Aorta (tissue), 5 donors: ENCODE data around the gene DRGX. TPM values are rescaled to one million over a fixed set of nuclear protein-coding genes. Genes with fewer than 3 reads are reported as not detected.

Experiments used
- ATAC-seq: fragments of 200-7000 bp; cut with Tn5 transposase; one replicate; pipeline ENCODE4 v1.9.1; 2022; ENCODE audit warnings: moderate library complexity; ENCODE audit not compliant: low FRiP score
- DNase-seq, 2 donors: peaks; one replicate each; pipeline ENCODE4 v3.0.0-alpha.2; 2020
- H3K27ac ChIP-seq, 2 donors: one replicate each; pipeline ENCODE4 v1.5.1; 2013; ENCODE audit warnings: low read length in 2 of 2, mild to moderate bottlenecking in 2 of 2, moderate library complexity in 2 of 2, control low read depth in 1 of 2, inconsistent platforms in 1 of 2, low read depth in 1 of 2
- H3K27me3 ChIP-seq, 2 donors: one replicate each; pipeline ENCODE4 v1.6.1; 2013; ENCODE audit warnings: control low read depth in 1 of 2, low read length in 1 of 2, mild to moderate bottlenecking in 1 of 2, moderate library complexity in 1 of 2; ENCODE audit not compliant: insufficient read depth in 2 of 2, control insufficient read depth in 1 of 2
- H3K36me3 ChIP-seq, 2 donors: one replicate each; pipeline ENCODE4 v1.6.1; 2013; ENCODE audit warnings: control low read depth in 1 of 2, low read length in 1 of 2, mild to moderate bottlenecking in 1 of 2; ENCODE audit not compliant: insufficient read depth in 2 of 2, control insufficient read depth in 1 of 2
- H3K4me1 ChIP-seq, 2 donors: one replicate each; pipeline ENCODE4 v1.6.1; 2013; ENCODE audit warnings: low read length in 2 of 2, control low read depth in 1 of 2, mild to moderate bottlenecking in 1 of 2, moderate library complexity in 1 of 2; ENCODE audit not compliant: insufficient read depth in 2 of 2, control insufficient read depth in 1 of 2
- H3K4me3 ChIP-seq, 2 donors: one replicate each; pipeline ENCODE4 v1.5.1; 2013; ENCODE audit warnings: low read length in 2 of 2, control low read depth in 1 of 2, mild to moderate bottlenecking in 1 of 2
- H3K9me3 ChIP-seq: one replicate; pipeline ENCODE4 v1.6.1; 2013; ENCODE audit warnings: mild to moderate bottlenecking, low read length; ENCODE audit not compliant: control insufficient read depth
- WGBS, 2 donors: extraction: QIAGEN DNeasy Blood & Tissue Kit; methylation state at CpG; one replicate each; pipeline ENCODE4 v1.1.7; 2013; 5-methylcytosine and 5-hydroxymethylcytosine counted together
- intact Hi-C, 2 donors: fragments of 100-400 bp; cut with DNase I; formaldehyde crosslinking; loops; one replicate each; pipeline versions ENCODE4 v1.14.2 to v1.15.0; 2022
- polyA plus RNA-seq, 2 donors: library from polyadenylated mRNA; stranded (reverse); fragments of 200-250 nt; gene quantifications; one replicate each; pipeline ENCODE4 v1.2.3, GENCODE V29; 2013
- total RNA-seq, 2 donors: library from RNA; stranded (reverse); fragmentation: NEBNext Ultra II Directional; extraction: Animal tissue kit (Norgen Biotek cat#: 25700); gene quantifications; one replicate each; pipeline ENCODE4 v1.2.1, GENCODE V29; 2021
- donor health status: healthy with polysubstance abuse.
- donor health status: Bipolar disorder and iron deficiency.
- donor health status: DM: no; HTN: no; CAD: no.
- donor health status: DM: no; HTN: no; CAD: no.
- donor health status: DM: yes; HTN: yes; CAD: no.

DRGX gene
- total and polyA plus RNA-seq, 4 donors = not detected

DNA sequence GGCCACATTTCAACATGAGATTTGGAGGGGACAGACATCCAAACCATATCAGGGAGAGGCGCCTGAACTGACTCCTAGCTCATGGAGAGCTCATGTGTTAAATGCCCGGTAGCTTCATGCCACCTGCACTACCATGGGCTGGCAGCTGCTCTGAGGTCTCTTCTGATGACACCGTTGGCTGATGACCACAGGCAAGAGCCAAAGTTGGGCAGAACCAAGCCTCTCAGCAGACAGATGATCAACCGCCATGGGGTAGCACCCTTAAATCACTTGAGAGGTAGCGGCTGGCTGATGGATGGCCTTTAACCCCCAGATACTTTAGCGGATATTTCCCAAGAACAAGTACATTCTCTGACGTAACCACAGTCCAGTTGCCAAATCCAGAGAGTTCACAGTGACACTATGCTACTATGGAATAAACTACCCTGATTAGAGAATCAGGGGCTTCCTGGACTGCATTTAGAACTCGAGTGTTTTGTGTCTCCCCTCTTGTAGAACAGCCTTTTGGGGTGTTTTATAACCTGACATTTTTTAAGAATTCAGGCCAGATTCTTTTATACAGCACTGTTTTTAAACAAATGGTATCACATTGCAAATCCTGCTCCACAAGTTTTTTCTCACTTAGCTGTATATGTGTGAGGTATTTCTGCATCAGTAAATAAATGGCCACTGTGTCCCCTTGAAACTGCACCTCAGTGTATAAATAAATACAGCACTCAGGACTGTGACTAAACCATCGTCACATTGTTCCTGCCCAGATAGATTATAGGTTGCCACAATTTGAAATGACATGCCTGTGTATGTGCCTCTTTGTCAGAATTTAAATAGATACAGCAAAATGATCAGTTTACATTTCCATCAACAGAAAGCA lies 30.8 kb upstream of the DRGX start:
- Histone ChIP-seq H3K27me3 (no peaks in the 10 kb centered on the region), H3K36me3 (no peaks in the 10 kb centered on the region), H3K27ac (no peak overlapping the region), H3K4me1 (no peaks in the 10 kb centered on the region), H3K4me3 (no peak overlapping the region), H3K9me3 (peaks cover 3% of the 10 kb centered on the region)
- DNase-seq (no peak), ATAC-seq (no peak)
- WGBS, 2 donors = 78 to 82% methylated on average over 9 of the region's 9 CpGs
- intact Hi-C loops = no loop called here

DNA sequence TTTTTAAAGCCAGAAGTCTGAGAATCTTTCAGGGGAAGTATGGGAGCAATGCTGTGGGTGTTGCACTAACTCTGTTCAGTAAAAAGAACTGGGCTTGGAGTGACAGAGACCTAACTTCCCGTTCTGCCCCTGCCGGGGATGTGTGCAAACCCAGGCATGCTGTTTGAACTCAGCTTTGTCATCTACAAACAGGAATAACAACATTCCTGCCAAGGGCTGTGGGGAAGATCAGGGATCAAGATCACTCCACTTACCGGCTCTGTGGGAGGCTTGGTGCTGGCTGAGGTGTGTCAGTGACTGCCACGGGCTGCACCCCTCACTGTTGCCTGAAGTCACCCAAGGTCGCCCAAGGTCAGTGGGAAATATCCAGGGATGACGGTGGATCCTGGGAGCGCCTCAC lies 23.1 kb upstream of the DRGX start:
- Histone ChIP-seq H3K4me1 (no peaks in the 10 kb centered on the region), H3K36me3 (no peaks in the 10 kb centered on the region), H3K4me3 (no peak overlapping the region), H3K27ac (no peak overlapping the region), H3K27me3 (no peaks in the 10 kb centered on the region), H3K9me3 (no peaks in the 10 kb centered on the region)
- ATAC-seq (no peak), DNase-seq (no peak)
- 67 to 71% methylated on average over 7 of the region's 7 CpGs for WGBS, 2 donors
- intact Hi-C loops = no loop called here

DNA sequence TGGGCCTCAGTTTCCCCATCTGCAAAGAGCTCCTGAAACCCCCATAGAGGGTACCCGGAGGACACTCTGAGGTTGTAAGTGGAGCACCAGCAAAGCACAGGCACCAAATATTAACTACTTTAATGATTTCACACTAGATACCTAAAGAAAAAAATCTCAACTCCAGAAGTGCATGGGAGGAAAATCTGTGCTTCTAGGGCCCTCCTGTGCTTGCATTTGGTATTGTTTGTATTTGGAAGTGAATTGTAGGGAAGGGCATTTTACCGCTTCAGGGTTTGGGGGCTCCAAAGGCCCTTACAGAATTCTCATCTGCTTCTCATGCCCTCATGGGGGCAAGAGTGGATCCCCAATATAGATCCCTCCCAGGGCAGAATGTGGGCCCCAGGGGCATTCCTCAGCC lies 22.4 kb upstream of the DRGX start:
- Histone ChIP-seq H3K4me3 (no peak overlapping the region), H3K27ac (no peak overlapping the region), H3K4me1 (no peaks in the 10 kb centered on the region), H3K27me3 (no peaks in the 10 kb centered on the region), H3K9me3 (no peaks in the 10 kb centered on the region), H3K36me3 (no peaks in the 10 kb centered on the region)
- WGBS, 2 donors = 93 to 96% methylated on average over 2 of the region's 2 CpGs
- DNase-seq (no peak), ATAC-seq (no peak)
- intact Hi-C loops = no loop called here

DNA sequence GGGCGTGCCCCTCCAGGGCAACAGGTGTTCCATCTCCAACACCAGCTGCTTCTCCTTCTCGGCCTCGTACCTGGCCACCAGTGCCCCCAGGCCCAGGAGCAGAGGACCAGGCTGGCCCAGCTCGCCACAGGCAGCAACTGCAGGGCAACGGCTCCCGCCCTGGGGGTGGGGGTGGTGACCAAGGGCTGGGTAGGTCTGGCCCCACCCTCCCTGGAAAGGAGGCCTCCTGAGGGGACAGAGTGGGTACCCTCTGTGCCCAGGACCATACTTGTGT lies 22.1 kb upstream of the DRGX start:
- no peaks in the 10 kb centered on the region for H3K36me3 ChIP-seq
- H3K4me3 ChIP-seq = no peak overlapping the region
- H3K27me3 ChIP-seq = no peaks in the 10 kb centered on the region
- 86 to 88% methylated on average over 6 of the region's 6 CpGs for WGBS, 2 donors
- DNase-seq = no peak
- intact Hi-C loops = no loop called here
- H3K9me3 ChIP-seq = no peaks in the 10 kb centered on the region
- no peak for ATAC-seq
- no peaks in the 10 kb centered on the region for H3K4me1 ChIP-seq
- H3K27ac ChIP-seq = no peak overlapping the region

DNA sequence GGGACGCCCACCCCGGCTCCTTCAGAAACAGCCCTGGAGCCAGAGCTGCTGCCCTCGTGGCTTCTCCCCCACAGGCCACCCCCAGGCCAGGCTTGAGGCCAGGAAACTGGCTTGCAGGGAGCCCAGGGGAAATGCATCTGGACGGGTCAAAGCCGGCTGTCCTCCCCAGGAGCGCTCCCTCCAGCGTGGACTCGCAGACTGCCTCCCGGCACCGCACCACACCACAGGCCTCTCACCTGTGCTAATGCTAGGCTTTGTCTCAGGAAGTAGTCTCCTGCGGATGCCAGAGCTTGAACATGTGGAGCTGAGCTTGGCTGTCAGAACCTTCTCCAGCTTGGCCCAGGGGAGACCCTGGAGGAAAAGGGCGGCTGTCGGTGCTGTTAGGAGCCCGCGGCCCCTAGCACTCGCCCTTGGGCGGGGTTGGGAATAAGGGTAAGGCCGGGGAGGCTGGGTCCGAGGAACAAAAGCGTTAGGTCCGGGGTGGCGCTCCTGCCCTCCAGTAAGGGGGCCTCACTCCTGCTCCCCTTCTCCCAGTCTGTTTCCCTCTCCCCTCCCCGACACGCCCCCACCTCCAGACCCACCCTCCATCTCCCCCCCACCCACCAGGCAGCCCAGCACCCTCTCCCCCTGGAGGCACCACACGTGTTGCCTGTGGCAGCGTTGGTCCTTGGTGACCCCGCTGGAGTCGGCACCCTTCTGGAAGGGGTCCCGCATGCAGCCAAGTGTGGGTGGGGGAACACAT lies 21.6 kb upstream of the DRGX start:
- peak; percentile 15 for ATAC-seq
- intact Hi-C loops = no loop called here

DNA sequence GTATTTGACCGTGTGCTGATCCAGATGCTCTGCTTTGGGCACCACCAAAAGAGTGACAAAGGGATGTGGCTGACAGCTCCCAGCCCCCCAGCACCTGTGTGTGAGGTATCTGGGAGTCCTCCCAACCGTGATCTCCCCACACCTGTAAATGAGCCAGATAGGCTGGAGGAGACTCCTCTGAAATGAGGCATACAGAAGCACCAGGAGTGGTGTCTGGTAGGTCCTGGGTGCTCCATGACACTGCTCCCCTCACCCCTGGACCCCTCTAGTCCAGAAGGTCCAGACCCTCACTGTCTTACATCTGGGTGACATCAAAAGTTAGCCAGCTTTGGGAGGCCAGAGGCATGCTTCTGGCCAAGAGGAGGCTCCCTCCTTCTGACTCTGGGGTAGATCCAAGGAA lies 20.0 kb upstream of the DRGX start:
- intact Hi-C loops = no loop called here
- ATAC-seq = no peak
- Histone ChIP-seq H3K27me3 (no peaks in the 10 kb centered on the region), H3K36me3 (no peaks in the 10 kb centered on the region), H3K4me3 (no peak overlapping the region), H3K27ac (no peak overlapping the region), H3K4me1 (no peaks in the 10 kb centered on the region), H3K9me3 (no peaks in the 10 kb centered on the region)
- DNase-seq = no peak
- 70% methylated on average over 2 of the region's 2 CpGs for WGBS, 2 donors

More for the DNA sequence above, 21.6 kb upstream of the DRGX start:
- H3K36me3 ChIP-seq = no peaks in the 10 kb centered on the region
- no peak for DNase-seq
- no peaks in the 10 kb centered on the region for H3K9me3 ChIP-seq
- WGBS, 2 donors = 69 to 81% methylated on average over 27 to 29 of the region's 29 CpGs
- H3K27ac ChIP-seq = no peak overlapping the region
- no peak overlapping the region for H3K4me3 ChIP-seq
- H3K27me3 ChIP-seq = no peaks in the 10 kb centered on the region
- H3K4me1 ChIP-seq = no peaks in the 10 kb centered on the region

DNA sequence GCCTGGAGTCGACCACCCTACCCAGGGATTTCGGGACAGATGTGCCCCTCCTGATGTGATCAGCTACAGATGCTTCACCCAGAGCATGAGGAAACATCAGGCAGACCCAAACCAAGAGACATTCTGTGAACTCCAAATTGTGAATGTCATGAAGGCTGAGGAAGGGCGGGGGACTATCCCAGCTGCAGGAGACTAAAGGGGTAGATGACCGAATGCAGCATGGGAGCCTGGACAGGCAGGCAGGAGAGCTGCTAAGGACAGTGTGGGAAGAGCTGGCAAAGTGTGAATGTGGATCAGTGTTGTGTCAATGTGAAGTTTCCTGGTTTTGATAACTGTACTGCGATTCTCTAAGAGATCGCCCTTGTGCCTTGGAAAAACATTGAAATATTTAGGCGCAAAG lies 19.2 kb upstream of the DRGX start:
- ATAC-seq = no peak
- Histone ChIP-seq H3K4me3 (no peak overlapping the region), H3K9me3 (no peaks in the 10 kb centered on the region), H3K36me3 (no peaks in the 10 kb centered on the region), H3K4me1 (no peaks in the 10 kb centered on the region), H3K27ac (no peak overlapping the region), H3K27me3 (no peaks in the 10 kb centered on the region)
- intact Hi-C loops = no loop called here
- WGBS, 2 donors = 77 to 84% methylated on average over 7 of the region's 7 CpGs
- no peak for DNase-seq

DNA sequence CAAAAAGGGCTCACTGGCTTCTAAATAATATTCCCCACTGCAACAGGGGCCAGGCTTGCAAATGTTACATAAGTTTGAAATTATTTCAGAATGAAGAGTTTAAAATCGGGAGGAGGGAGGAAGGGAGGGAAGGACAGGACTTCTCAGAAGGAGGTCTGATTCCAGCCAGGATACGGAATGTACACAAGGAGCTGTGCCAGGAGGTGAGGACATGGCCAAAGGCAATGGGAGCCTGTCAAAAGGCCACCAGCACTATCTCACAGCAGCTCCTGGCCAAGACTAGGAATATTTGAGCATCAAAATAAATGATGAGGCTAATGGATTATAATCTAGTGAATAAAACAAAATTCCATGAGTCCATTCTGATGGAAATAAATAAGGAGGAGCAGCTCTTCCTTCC lies 18.6 kb upstream of the DRGX start:
- H3K9me3 ChIP-seq = no peaks in the 10 kb centered on the region
- ATAC-seq (no peak), DNase-seq (no peak)
- no peak overlapping the region for H3K27ac ChIP-seq
- intact Hi-C loops = no loop called here
- 50% methylated on average over 2 of the region's 2 CpGs for WGBS, 2 donors
- H3K4me3 ChIP-seq = no peak overlapping the region
- no peaks in the 10 kb centered on the region for H3K36me3 ChIP-seq
- no peaks in the 10 kb centered on the region for H3K27me3 ChIP-seq
- no peaks in the 10 kb centered on the region for H3K4me1 ChIP-seq

DNA sequence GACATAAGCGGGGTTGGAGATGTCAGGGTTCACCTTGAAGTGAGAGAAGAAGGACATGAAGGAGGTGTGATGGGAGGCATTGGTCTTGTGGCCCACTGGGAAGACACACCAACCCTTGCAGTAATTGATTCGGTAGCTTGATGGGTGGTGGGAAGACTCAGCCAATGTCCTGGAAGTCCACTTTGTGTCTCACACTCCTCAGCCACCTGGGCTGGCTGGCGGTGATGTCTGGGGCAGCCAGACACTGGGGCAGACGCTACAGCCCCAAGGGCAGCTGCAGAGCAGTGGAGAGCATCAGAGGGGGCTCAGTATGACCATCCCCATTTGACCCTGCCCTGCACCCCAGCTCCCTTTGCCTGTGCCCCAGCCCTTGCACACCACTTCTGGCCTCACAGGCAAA lies 16.7 kb upstream of the DRGX start:
- DNase-seq (no peak), ATAC-seq (no peak)
- Histone ChIP-seq H3K27me3 (no peaks in the 10 kb centered on the region), H3K36me3 (no peaks in the 10 kb centered on the region), H3K4me3 (no peak overlapping the region), H3K27ac (no peak overlapping the region), H3K4me1 (no peaks in the 10 kb centered on the region), H3K9me3 (no peaks in the 10 kb centered on the region)
- 93 to 96% methylated on average over 4 of the region's 4 CpGs for WGBS, 2 donors
- intact Hi-C loops = no loop called here
